Measurements from ENCODE around the gene FBXO38. TPM values are rescaled to one million over a fixed set of nuclear protein-coding genes. Genes with fewer than 3 reads are reported as not detected.
A peak's percentile ranks its signal among the peaks of the same experiment; 100 is the strongest.

FBXO38 gene, protein sequence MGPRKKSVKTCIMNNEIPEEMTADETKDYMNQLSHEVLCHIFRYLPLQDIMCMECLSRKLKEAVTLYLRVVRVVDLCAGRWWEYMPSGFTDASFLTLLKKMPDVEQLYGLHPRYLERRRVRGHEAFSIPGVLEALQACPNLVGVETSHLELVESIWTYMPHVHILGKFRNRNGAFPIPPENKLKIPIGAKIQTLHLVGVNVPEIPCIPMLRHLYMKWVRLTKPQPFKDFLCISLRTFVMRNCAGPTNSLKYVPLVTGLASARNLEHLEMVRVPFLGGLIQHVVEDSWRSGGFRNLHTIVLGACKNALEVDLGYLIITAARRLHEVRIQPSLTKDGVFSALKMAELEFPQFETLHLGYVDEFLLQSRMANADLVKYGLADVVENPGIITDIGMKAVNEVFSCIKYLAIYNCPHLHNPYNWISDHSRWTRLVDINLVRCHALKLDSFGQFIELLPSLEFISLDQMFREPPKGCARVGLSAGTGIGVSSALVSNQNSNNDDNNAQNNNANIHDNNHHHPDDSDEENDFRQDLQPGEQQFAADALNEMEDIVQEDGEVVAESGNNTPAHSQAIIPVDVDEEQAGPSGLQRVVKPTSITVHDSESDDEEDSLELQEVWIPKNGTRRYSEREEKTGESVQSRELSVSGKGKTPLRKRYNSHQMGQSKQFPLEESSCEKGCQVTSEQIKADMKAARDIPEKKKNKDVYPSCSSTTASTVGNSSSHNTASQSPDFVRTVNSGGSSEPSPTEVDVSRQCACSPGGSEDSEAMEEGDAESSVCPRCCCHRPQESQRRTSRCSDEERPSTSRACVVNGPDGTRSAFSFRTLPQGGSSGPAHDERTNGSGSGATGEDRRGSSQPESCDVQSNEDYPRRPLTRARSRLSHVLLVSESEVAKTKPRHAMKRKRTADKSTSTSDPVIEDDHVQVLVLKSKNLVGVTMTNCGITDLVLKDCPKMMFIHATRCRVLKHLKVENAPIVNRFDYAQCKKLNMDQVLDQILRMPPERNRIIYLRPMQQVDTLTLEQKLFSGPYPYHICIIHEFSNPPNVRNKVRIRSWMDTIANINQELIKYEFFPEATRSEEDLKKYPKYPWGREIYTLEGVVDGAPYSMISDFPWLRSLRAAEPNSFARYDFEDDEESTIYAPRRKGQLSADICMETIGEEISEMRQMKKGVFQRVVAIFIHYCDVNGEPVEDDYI
- total RNA-seq (97.0 and 124 TPM in 2 replicates), polyA plus RNA-seq (14.4 and 22.5 TPM in 2 replicates), polyA minus RNA-seq (46.5 and 49.3 TPM in 2 replicates)
- 81.6 TPM for total RNA-seq (2013)

DNA sequence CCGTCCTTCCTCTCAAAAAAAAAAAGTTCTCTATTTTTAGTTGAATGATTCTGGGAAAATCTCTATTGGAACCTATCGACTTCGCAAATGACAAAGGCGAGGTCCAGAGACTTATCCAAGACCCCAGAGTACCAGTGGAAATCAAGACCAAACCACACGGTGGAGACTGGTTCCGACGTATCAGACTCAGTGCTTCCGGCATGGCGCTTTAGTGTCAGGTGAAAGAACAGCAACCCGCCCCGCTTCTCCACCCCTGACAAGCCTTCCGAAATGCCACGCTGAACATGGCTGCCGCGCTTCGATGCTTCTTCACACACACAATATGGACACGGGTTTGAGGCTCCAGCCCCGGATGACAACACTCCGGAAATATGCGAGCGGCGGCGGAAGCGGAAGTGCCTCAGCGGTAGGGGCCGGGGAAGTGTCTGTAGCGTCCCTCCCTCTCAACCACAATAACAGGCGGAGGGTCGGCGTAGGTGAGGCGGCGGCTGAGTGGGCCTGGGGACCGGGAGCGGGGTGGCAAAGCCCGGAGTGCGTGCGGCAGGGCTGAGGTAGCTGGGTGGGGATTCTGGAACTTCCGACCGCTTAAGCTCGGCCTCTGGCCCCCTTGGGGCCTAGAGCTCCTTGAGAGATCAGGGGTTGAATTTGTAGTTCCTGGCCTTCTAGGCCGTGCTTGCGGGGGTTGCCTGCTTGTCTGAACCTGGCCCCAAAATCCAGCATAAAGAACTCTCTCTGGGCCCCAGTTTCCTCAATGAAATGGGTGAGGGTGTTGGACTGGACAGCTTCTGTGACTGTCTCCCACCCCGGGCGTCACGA is at the start of gene FBXO38:
Gene FBXO38 (plus strand): TSS at position 395 of the 816 bp plus-strand sequence. CDS start 10,819 bp downstream, outside the sequence.
- peak within 1 kb of the TSS; percentile 69 to 94 (median 87) for H3K4me3 ChIP-seq (ENCODE audit: control extremely low read depth in 1 of 5, extremely low read depth in 1 of 5, insufficient read depth in 1 of 5, low read depth in 2 of 5, low read length in 4 of 5)
- Mint-ChIP-seq H3K9me3 (ENCODE audit: insufficient read depth) (no peaks in the 10 kb centered on the region), H3K27me3 (no peaks in the 10 kb centered on the region), H3K27ac (peak within 1 kb of the TSS; percentile 92), H3K4me3 (peak within 1 kb of the TSS; percentile 88), H3K4me1 (peaks cover 51% of the 10 kb centered on the region)
- peaks cover 8% of the 10 kb centered on the region for H4K20me1 ChIP-seq (ENCODE audit: control insufficient read depth, insufficient read depth, low read length, poor library complexity, severe bottlenecking)
- intact Hi-C loops (cut with micrococcal nuclease), result loop anchor here (1.0 to 5.0 kb wide), 5 partner anchors 424 to 1168 kb away; partner anchors contain the start of genes ADRB2, CSNK1A1, JAKMIP2 and PCYOX1L
- CTCF ChIA-PET, result interaction anchor here (0.8 to 1.1 kb wide), 4 partner anchors 10 to 204 kb away, joined by 3 to 4 read pairs (median 3); no protein-coding TSS in a partner anchor
- POLR2A ChIA-PET, result interaction anchor here (1.4 kb wide), 1 partner anchor 1168 kb away, joined by 4 read pairs; the partner anchor contains the start of gene CSNK1A1
- ATAC-seq (ENCODE audit: low read depth) (peak; percentile 98), DNase-seq (peak; percentile 99)
- peak within 1 kb of the TSS; percentile 95 for H3K9ac ChIP-seq (ENCODE audit: low read length)
- whole genome bisulfite sequencing (ENCODE audit: insufficient coverage), result under 1% methylated on average over 39 of the region's 45 CpGs
- TF ChIP-seq, protein P1, sequence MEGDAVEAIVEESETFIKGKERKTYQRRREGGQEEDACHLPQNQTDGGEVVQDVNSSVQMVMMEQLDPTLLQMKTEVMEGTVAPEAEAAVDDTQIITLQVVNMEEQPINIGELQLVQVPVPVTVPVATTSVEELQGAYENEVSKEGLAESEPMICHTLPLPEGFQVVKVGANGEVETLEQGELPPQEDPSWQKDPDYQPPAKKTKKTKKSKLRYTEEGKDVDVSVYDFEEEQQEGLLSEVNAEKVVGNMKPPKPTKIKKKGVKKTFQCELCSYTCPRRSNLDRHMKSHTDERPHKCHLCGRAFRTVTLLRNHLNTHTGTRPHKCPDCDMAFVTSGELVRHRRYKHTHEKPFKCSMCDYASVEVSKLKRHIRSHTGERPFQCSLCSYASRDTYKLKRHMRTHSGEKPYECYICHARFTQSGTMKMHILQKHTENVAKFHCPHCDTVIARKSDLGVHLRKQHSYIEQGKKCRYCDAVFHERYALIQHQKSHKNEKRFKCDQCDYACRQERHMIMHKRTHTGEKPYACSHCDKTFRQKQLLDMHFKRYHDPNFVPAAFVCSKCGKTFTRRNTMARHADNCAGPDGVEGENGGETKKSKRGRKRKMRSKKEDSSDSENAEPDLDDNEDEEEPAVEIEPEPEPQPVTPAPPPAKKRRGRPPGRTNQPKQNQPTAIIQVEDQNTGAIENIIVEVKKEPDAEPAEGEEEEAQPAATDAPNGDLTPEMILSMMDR (IDR thresholded peaks at IDR 0.05), result peak; percentile 24
- TF ChIP-seq EZH2 (IDR thresholded peaks at IDR 0.05; ENCODE audit: borderline replicate concordance, insufficient read depth, low read depth, low read length, poor library complexity, severe bottlenecking), result no peak
- peak within 1 kb of the TSS; percentile 92 to 96 for H3K27ac ChIP-seq (ENCODE audit: low read length in 2 of 2)
- H2AFZ ChIP-seq (ENCODE audit: insufficient read depth, low read depth, low read length, poor library complexity, severe bottlenecking), result peak within 1 kb of the TSS; percentile 80
- peaks cover 0 to under 1% (median under 1%) of the 10 kb centered on the region in 3 donors for H3K9me3 ChIP-seq (ENCODE audit: control extremely low read depth in 1 of 3, control insufficient read depth in 2 of 3, insufficient read depth in 1 of 3, low read length in 2 of 3)
- peaks cover 1 to 9% of the 10 kb centered on the region in 2 experiments for H3K36me3 ChIP-seq (replicated peaks in 1 of 2; ENCODE audit: control extremely low read depth in 1 of 2, control insufficient read depth in 1 of 2, extremely low read depth in 1 of 2, insufficient read depth in 2 of 2, low read length in 1 of 2)
- H3K79me2 ChIP-seq (ENCODE audit: control insufficient read depth, insufficient read depth, low read length), result peaks cover 59% of the 10 kb centered on the region
- H3K27me3 ChIP-seq (replicated peaks in 1 of 4; ENCODE audit: control extremely low read depth in 1 of 4, control insufficient read depth in 3 of 4, insufficient read depth in 4 of 4, low read length in 3 of 4), result no peaks in the 10 kb centered on the region
- H3K4me1 ChIP-seq (ENCODE audit: control insufficient read depth in 2 of 2, insufficient read depth in 2 of 2, low read length in 2 of 2), result peaks cover 24 to 26% of the 10 kb centered on the region in 2 donors
- H3K4me2 ChIP-seq (replicated peaks; ENCODE audit: low read depth, low read length, poor library complexity, severe bottlenecking), result peak within 1 kb of the TSS; percentile 76
